K562 (cell line): ENCODE measurements around the gene ARF5. TPM values are rescaled to one million over a fixed set of nuclear protein-coding genes. Genes with fewer than 3 reads are reported as not detected.

Experiments
- ATF7 ChIP-seq: fragments of 450-650 bp; IDR thresholded peaks from 2 replicates; pipeline ENCODE4 v1.7.1; 2014; ENCODE audit warnings: mild to moderate bottlenecking, moderate library complexity
- CCNT2 ChIP-seq: IDR thresholded peaks from 2 replicates; pipeline ENCODE4 v1.6.1; 2011; ENCODE audit warnings: borderline replicate concordance, low read depth, mild to moderate bottlenecking, moderate library complexity, mixed read lengths, low read length; ENCODE audit not compliant: insufficient read length; ENCODE audit errors: extremely low read depth
- CXXC5 ChIP-seq: fragments of 250-450 bp; sonication (Bioruptor Pico); IDR thresholded peaks from 2 replicates; pipeline ENCODE4 v1.8.0; 2022; ENCODE audit warnings: inconsistent platforms, mild to moderate bottlenecking, moderate library complexity
- ERF ChIP-seq: fragments of 450-650 bp; formaldehyde crosslinking; IDR thresholded peaks from 2 replicates; pipeline ENCODE4 v1.4.0; 2020; ENCODE audit warnings: mild to moderate bottlenecking, mixed read lengths
- FIP1L1 ChIP-seq: fragments of 200-400 bp; formaldehyde crosslinking; IDR thresholded peaks from 2 replicates; pipeline ENCODE4 v1.6.1; 2018; ENCODE audit warnings: mild to moderate bottlenecking, low read depth, low read length; ENCODE audit not compliant: poor library complexity, severe bottlenecking
- HNRNPLL ChIP-seq: fragments of 200-400 bp; formaldehyde crosslinking; IDR thresholded peaks from 2 replicates; pipeline ENCODE4 v1.6.1; 2017; ENCODE audit warnings: low read length, low read depth, mild to moderate bottlenecking; ENCODE audit not compliant: poor library complexity, severe bottlenecking
- KAT8 ChIP-seq: fragments of 450-650 bp; IDR thresholded peaks from 2 replicates; pipeline ENCODE4 v1.6.1; 2016; ENCODE audit warnings: low read depth, mild to moderate bottlenecking
- MBD2 ChIP-seq: sonication (generic); IDR thresholded peaks from 2 replicates; pipeline ENCODE4 v1.6.1; 2016; ENCODE audit warnings: low read depth, borderline replicate concordance
- PRMT5 ChIP-seq: sonication (generic); formaldehyde crosslinking; IDR thresholded peaks from 2 replicates; pipeline ENCODE4 v1.5.0; 2020; ENCODE audit warnings: missing genetic modification reagents
- RBM17 ChIP-seq: fragments of 200-400 bp; formaldehyde crosslinking; IDR thresholded peaks from 2 replicates; pipeline ENCODE4 v1.6.1; 2017; ENCODE audit warnings: low read depth, mild to moderate bottlenecking, low read length, borderline replicate concordance
- RBM22 ChIP-seq: fragments of 200-400 bp; formaldehyde crosslinking; IDR thresholded peaks from 2 replicates; pipeline ENCODE4 v1.6.1; 2018; ENCODE audit warnings: low read length, low read depth; ENCODE audit not compliant: poor library complexity, severe bottlenecking
- RBM34 ChIP-seq: fragments of 200-400 bp; formaldehyde crosslinking; IDR thresholded peaks from 2 replicates; pipeline ENCODE4 v1.6.1; 2018; ENCODE audit warnings: low read length, borderline replicate concordance; ENCODE audit not compliant: insufficient read depth
- STAG1 ChIP-seq: sonication (generic); formaldehyde crosslinking; IDR thresholded peaks from 2 replicates; pipeline ENCODE4 v1.5.0; 2020; ENCODE audit warnings: missing genetic modification reagents, borderline replicate concordance
- STAT5B ChIP-seq: fragments of 250-450 bp; sonication (Bioruptor Pico); IDR thresholded peaks from 2 replicates; pipeline ENCODE4 v1.8.0; 2021; ENCODE audit warnings: mild to moderate bottlenecking, inconsistent platforms
- TFE3 ChIP-seq: fragments of 450-650 bp; formaldehyde crosslinking; IDR thresholded peaks from 2 replicates; pipeline ENCODE4 v1.4.0; 2020; ENCODE audit warnings: mild to moderate bottlenecking, mixed read lengths
- ZHX1 ChIP-seq: fragments of 150-350 bp; conservative IDR thresholded peaks from 2 replicates; pipeline ENCODE4 v1.6.1; 2014; ENCODE audit warnings: low read length
- ZNF133 ChIP-seq: fragments of 250-450 bp; sonication (Bioruptor Pico); IDR thresholded peaks from 2 replicates; pipeline ENCODE4 v1.4.0; 2020; ENCODE audit warnings: mild to moderate bottlenecking
- ZNF253 ChIP-seq: fragments of 250-450 bp; sonication (Bioruptor Pico); conservative IDR thresholded peaks from 2 replicates; pipeline ENCODE4 v1.6.1; 2021; ENCODE audit warnings: mild to moderate bottlenecking
- ZNF280B ChIP-seq: fragments of 250-450 bp; sonication (Bioruptor Pico); IDR thresholded peaks from 2 replicates; pipeline ENCODE4 v1.5.1; 2021; ENCODE audit warnings: mild to moderate bottlenecking
- ZNF311 ChIP-seq: fragments of 250-450 bp; sonication (Bioruptor Pico); IDR thresholded peaks from 2 replicates; pipeline ENCODE4 v1.4.0; 2020; ENCODE audit warnings: mild to moderate bottlenecking, moderate library complexity
- polyA plus RNA-seq, 8 experiments: library from polyadenylated mRNA; depleted of rRNA in 4 of 8; stranded (reverse) in 5 of 8; unstranded in 3 of 8; fragments of >200 nt; fragmentation: Nextera tagmentation in 2 of 8; fragmentation: Illumina TruSeq in 1 of 8; extraction: Ambion mirVana in 2 of 8; extraction: Trizol in 1 of 8; gene quantifications; 2 replicates each; pipeline versions ENCODE4 v1.2.1 to v1.2.3, GENCODE V29; 2011 to 2014; ENCODE audit warnings: inconsistent platforms in 1 of 8, missing spikeins in 1 of 8
- total RNA-seq, 7 experiments: library from RNA; depleted of rRNA in 6 of 7; stranded (reverse); fragments of >200 nt in 6 of 7; fragmentation: Illumina TruSeq in 2 of 7; extraction: Trizol in 2 of 7; gene quantifications; 2 replicates each; pipeline versions ENCODE4 v1.2.1 to v1.2.3, GENCODE V29; 2011 to 2021; ENCODE audit warnings: low replicate concordance in 1 of 7
- TF ChIP-seq, protein P1 (sequence below): sonication (generic); formaldehyde crosslinking; IDR thresholded peaks from 2 replicates; pipeline ENCODE4 v1.8.0; 2023; ENCODE audit warnings: mild to moderate bottlenecking, missing genetic modification reagents

The ARF5 gene
- total and polyA plus RNA-seq, 9 of the 15 experiments (the other 6 are each of a cell fraction or from before 2014, with no cell fraction given), result 8.1 to 290 (median 125) TPM

DNA sequence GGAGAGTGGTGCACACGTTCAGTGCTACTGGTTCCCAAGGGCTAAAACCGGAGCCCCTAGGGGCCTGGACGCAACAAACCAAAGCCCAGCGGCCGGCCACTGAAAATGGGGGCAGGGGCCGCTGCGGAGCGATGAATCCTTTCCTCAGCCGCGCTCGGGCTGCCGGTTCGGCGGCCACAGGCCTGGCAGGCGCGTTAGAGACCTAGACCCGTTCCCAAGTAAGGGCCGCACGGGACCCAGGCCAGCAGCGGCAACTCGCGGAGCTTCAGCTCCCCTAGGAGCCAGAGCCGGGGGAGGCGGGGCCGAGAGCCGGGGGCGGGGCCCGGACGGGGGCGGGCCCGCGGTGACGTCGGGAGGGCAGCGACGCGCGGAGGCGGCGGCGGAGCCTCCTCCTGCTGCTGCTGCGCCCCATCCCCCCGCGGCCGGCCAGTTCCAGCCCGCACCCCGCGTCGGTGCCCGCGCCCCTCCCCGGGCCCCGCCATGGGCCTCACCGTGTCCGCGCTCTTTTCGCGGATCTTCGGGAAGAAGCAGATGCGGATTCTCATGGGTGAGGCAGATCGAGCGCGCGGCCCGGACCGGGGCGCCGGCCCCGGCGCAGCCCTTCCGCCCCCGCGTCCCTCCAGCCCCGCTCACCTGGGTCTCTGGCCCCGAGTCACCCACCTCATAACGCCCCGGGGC is at the start of gene ARF5 (continued):
- TF ChIP-seq ZHX1 (no peak), MBD2 (peak; percentile 54), ZNF133 (0 out of 2 replicates have a peak, but pooled peaks have one; percentile 38), ERF (peak; percentile 39; the same call in 1 of the 2 replicates), RBM34 (no peak), RBM22 (peak; percentile 26), ZNF253 (CRISPR knock-in tag) (no peak), ZNF311 (CRISPR knock-in tag) (no peak), HNRNPLL (no peak), ZNF280B (no peak), STAT5B (no peak), KAT8 (no peak), TFE3 (CRISPR knock-in tag) (no peak), STAG1 (no peak), RBM17 (no peak), ATF7 (0 out of 2 replicates have a peak, but pooled peaks have one; percentile 12), PRMT5 (CRISPR knock-in tag) (no peak), CCNT2 (peak; percentile 87), FIP1L1 (peak; percentile 76), CXXC5 (CRISPR knock-in tag) (peak; percentile 70)
- TF ChIP-seq, protein P1, sequence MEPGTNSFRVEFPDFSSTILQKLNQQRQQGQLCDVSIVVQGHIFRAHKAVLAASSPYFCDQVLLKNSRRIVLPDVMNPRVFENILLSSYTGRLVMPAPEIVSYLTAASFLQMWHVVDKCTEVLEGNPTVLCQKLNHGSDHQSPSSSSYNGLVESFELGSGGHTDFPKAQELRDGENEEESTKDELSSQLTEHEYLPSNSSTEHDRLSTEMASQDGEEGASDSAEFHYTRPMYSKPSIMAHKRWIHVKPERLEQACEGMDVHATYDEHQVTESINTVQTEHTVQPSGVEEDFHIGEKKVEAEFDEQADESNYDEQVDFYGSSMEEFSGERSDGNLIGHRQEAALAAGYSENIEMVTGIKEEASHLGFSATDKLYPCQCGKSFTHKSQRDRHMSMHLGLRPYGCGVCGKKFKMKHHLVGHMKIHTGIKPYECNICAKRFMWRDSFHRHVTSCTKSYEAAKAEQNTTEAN (CRISPR knock-in tag), result no peak
